Measurements from ENCODE around the gene DENND4A. TPM values are rescaled to one million over a fixed set of nuclear protein-coding genes. Genes with fewer than 3 reads are reported as not detected.

DENND4A gene
- total RNA-seq, 1 experiment from 2014 or later = 6.2 TPM

- Histone ChIP-seq H2AFZ (ENCODE audit: low read length) (no peak overlapping the region), H3K4me1 (ENCODE audit: insufficient read depth, low read length) (no peaks in the 10 kb centered on the region), H4K20me1 (ENCODE audit: low read length) (no peaks in the 10 kb centered on the region), H3K27me3 (ENCODE audit: low read length) (no peaks in the 10 kb centered on the region), H3K79me2 (ENCODE audit: low read length) (no peaks in the 10 kb centered on the region), H3K9me3 (ENCODE audit: low read length) (no peaks in the 10 kb centered on the region), H3K4me3 (ENCODE audit: low read length) (no peak overlapping the region), H3K4me2 (ENCODE audit: low read length) (no peak overlapping the region), H3K27ac (ENCODE audit: low read length) (no peak overlapping the region), H3F3A (ENCODE audit: low read length, unreplicated experiment) (no peaks in the 10 kb centered on the region), H3K9me2 (replicated peaks; ENCODE audit: low read length) (no peaks in the 10 kb centered on the region), H3K9ac (ENCODE audit: low read length) (no peak overlapping the region), H3K36me3 (ENCODE audit: low read depth, low read length) (no peaks in the 10 kb centered on the region)
- ChIA-PET CTCF (no interaction called here), POLR2A (ENCODE audit: unreplicated experiment) (no interaction called here)
- BruUV-seq (replicated peaks) = no TSS peak
- no peak for DNase-seq
- intact Hi-C loops (cut with micrococcal nuclease) = no loop called here
- TF ChIP-seq EZH2phosphoT487 (IDR thresholded peaks at IDR 0.05; ENCODE audit: borderline replicate concordance, low read length) (no peak), EZH2 (IDR thresholded peaks at IDR 0.05; ENCODE audit: low read length, unreplicated experiment) (no peak), CTCF (conservative IDR thresholded peaks at IDR 0.05; ENCODE audit: low read depth, low read length) (no peak)
- ATAC-seq = no peak
These were observed 101.9 kb downstream of the DENND4A start for GRCh38 chr15:65690173-65690572.

GRCh38 chr15:65688462-65688861 lies 103.6 kb downstream of the DENND4A start:
- no TSS peak for BruUV-seq (replicated peaks)
- H3K9ac ChIP-seq (ENCODE audit: low read length) = no peak overlapping the region

More at GRCh38 chr15:65688462-65688861, 103.6 kb downstream of the DENND4A start:
- Histone ChIP-seq H3K9me3 (ENCODE audit: low read length) (no peaks in the 10 kb centered on the region), H3K4me2 (ENCODE audit: low read length) (no peak overlapping the region), H3K9me2 (replicated peaks; ENCODE audit: low read length) (no peaks in the 10 kb centered on the region), H3K4me3 (ENCODE audit: low read length) (no peak overlapping the region), H3K79me2 (ENCODE audit: low read length) (no peaks in the 10 kb centered on the region), H2AFZ (ENCODE audit: low read length) (no peak overlapping the region), H3K4me1 (ENCODE audit: insufficient read depth, low read length) (no peaks in the 10 kb centered on the region), H3F3A (ENCODE audit: low read length, unreplicated experiment) (no peaks in the 10 kb centered on the region), H3K27ac (ENCODE audit: low read length) (no peak overlapping the region), H3K36me3 (ENCODE audit: low read depth, low read length) (no peaks in the 10 kb centered on the region), H4K20me1 (ENCODE audit: low read length) (no peaks in the 10 kb centered on the region), H3K27me3 (ENCODE audit: low read length) (no peaks in the 10 kb centered on the region)
- TF ChIP-seq EZH2 (IDR thresholded peaks at IDR 0.05; ENCODE audit: low read length, unreplicated experiment) (no peak), CTCF (conservative IDR thresholded peaks at IDR 0.05; ENCODE audit: low read depth, low read length) (no peak), EZH2phosphoT487 (IDR thresholded peaks at IDR 0.05; ENCODE audit: borderline replicate concordance, low read length) (no peak)
- POLR2A ChIA-PET (ENCODE audit: unreplicated experiment) = no interaction called here
- DNase-seq (no peak), ATAC-seq (no peak)
- CTCF ChIA-PET = no interaction called here
- intact Hi-C loops (cut with micrococcal nuclease) = no loop called here
